HCT116 (cell line): ENCODE measurements around the gene TBC1D21. TPM values are rescaled to one million over a fixed set of nuclear protein-coding genes. Genes with fewer than 3 reads are reported as not detected.

ENCODE experiments used
- ATAC-seq: fragments of 200-7000 bp; cut with Tn5 transposase; 2 replicates; pipeline ENCODE4 v1.9.1; 2020; ENCODE audit warnings: mild to moderate bottlenecking, moderate library complexity
- BruUV-seq: library from RNA; stranded (reverse); fragments of 400-500 nt; replicated peaks from 2 replicates; lab custom pipeline; 2021; lab: Mats Ljungman, UMichigan
- CTCF ChIA-PET: fragments of 300-600 bp; sonication (Branson Sonifier 250); formaldehyde crosslinking; loops from one replicate; lab custom pipeline; 2021; ENCODE audit warnings: antibody characterized with exemption; lab: Charles Lee
- POLR2A ChIA-PET: fragments of 300-600, 350-600 bp; sonication (Branson Sonifier 250); formaldehyde crosslinking; loops from one replicate; lab custom pipeline; 2021; ENCODE audit warnings: antibody characterized with exemption; lab: Charles Lee
- RAD21 ChIA-PET, 2 experiments: fragments of 300-600 bp; sonication (Branson Sonifier 250); formaldehyde crosslinking; loops; one replicate each; lab custom pipeline; 2023; ENCODE audit warnings: low total read pairs in 2 of 2; ENCODE audit not compliant: uncharacterized antibody in 2 of 2, unreplicated experiment in 2 of 2, low non-redundant PET in 1 of 2; lab: Charles Lee
- DNase-seq: peaks from one replicate; pipeline ENCODE4 v3.0.0-alpha.2; 2010; ENCODE audit warnings: low read depth, low spot score
- H2AFZ ChIP-seq: fragments of 200-600 bp; shearing (Covaris generic), sonication (generic); 2 replicates; pipeline ENCODE4 v1.6.1; 2017; ENCODE audit warnings: low read depth, mixed run types, mixed read lengths, antibody characterized with exemption, low read length; ENCODE audit not compliant: poor library complexity, severe bottlenecking
- H3K27ac ChIP-seq: 2 replicates; pipeline ENCODE4 v1.5.1; 2012; ENCODE audit warnings: low read depth, low read length
- H3K27me3 ChIP-seq: fragments of 200-600 bp; sonication (generic); 2 replicates; pipeline ENCODE4 v1.6.1; 2016; ENCODE audit warnings: mixed run types, low read length, mixed read lengths; ENCODE audit not compliant: insufficient read depth
- H3K36me3 ChIP-seq, 2 experiments: fragments of 200-500 bp in 1 of 2; fragments of 200-600 bp in 1 of 2; sonication (Bioruptor generic) in 1 of 2; sonication (generic) in 1 of 2; 2 replicates each; pipeline versions ENCODE4 v1.5.1 to v1.6.1; 2014 to 2016; ENCODE audit warnings: low read length in 2 of 2, inconsistent platforms in 1 of 2, mixed read lengths in 1 of 2, mixed run types in 1 of 2; ENCODE audit not compliant: insufficient read depth in 2 of 2, control insufficient read depth in 1 of 2
- H3K4me1 ChIP-seq, 2 experiments: fragments of 200-600 bp in 1 of 2; sonication (generic) in 1 of 2; 2 replicates each; pipeline versions ENCODE4 v1.5.1 to v1.6.1; 2012 to 2017; ENCODE audit warnings: low read length in 2 of 2, inconsistent platforms in 1 of 2, mild to moderate bottlenecking in 1 of 2, mixed read lengths in 1 of 2, mixed run types in 1 of 2, moderate library complexity in 1 of 2; ENCODE audit not compliant: insufficient read depth in 2 of 2, control insufficient read depth in 1 of 2
- H3K4me2 ChIP-seq: fragments of 200-600 bp; sonication (generic); 2 replicates; pipeline ENCODE4 v1.6.1; 2017; ENCODE audit warnings: mixed run types, low read length, mixed read lengths
- H3K4me3 ChIP-seq, 2 experiments: fragments of 200-600 bp in 1 of 2; sonication (generic) in 1 of 2; replicated peaks in 1 of 2; 2 replicates each; pipeline ENCODE4 v1.5.1; 2011 to 2016; ENCODE audit warnings: low read length in 2 of 2, control low read depth in 1 of 2, low read depth in 1 of 2, mild to moderate bottlenecking in 1 of 2, mixed read lengths in 1 of 2, mixed run types in 1 of 2
- H3K79me2 ChIP-seq: fragments of 200-600 bp; sonication (generic); 2 replicates; pipeline ENCODE4 v1.6.1; 2017; ENCODE audit warnings: mild to moderate bottlenecking, mixed run types, low read length, moderate library complexity, mixed read lengths; ENCODE audit not compliant: insufficient read depth
- H3K9ac ChIP-seq: fragments of 200-600 bp; sonication (generic); 2 replicates; pipeline ENCODE4 v1.6.1; 2016; ENCODE audit warnings: low read length, mixed read lengths
- H3K9me2 ChIP-seq: fragments of 200-600 bp; sonication (generic), shearing (Covaris generic); 2 replicates; pipeline ENCODE4 v1.6.1; 2017; ENCODE audit warnings: mixed run types, mild to moderate bottlenecking, moderate library complexity; ENCODE audit not compliant: insufficient read depth
- H3K9me3 ChIP-seq, 2 experiments: fragments of 200-500 bp in 1 of 2; fragments of 200-600 bp in 1 of 2; sonication (Bioruptor generic) in 1 of 2; sonication (generic) in 1 of 2; 2 replicates each; pipeline ENCODE4 v1.6.1; 2014 to 2017; ENCODE audit warnings: low read length in 2 of 2, mixed read lengths in 2 of 2, inconsistent platforms in 1 of 2, low read depth in 1 of 2, mild to moderate bottlenecking in 1 of 2, mixed run types in 1 of 2, moderate library complexity in 1 of 2; ENCODE audit not compliant: control insufficient read depth in 1 of 2, insufficient read depth in 1 of 2
- H4K20me1 ChIP-seq: fragments of 200-600 bp; sonication (generic), shearing (Covaris generic); 2 replicates; pipeline ENCODE4 v1.6.1; 2017; ENCODE audit warnings: mixed run types, mild to moderate bottlenecking, moderate library complexity; ENCODE audit not compliant: insufficient read depth
- CEBPB ChIP-seq: IDR thresholded peaks from 2 replicates; pipeline ENCODE4 v1.6.1; 2012; ENCODE audit warnings: low read depth
- EGR1 ChIP-seq: IDR thresholded peaks from 2 replicates; pipeline ENCODE4 v1.6.1; 2012; ENCODE audit warnings: low read depth
- SIN3A ChIP-seq: IDR thresholded peaks from 2 replicates; pipeline ENCODE4 v1.6.1; 2012; ENCODE audit warnings: low read depth
- SP1 ChIP-seq: IDR thresholded peaks from 2 replicates; pipeline ENCODE4 v1.6.1; 2012; ENCODE audit warnings: low read depth
- TCF7L2 ChIP-seq: IDR thresholded peaks from 2 replicates; pipeline ENCODE4 v1.7.0; 2011; ENCODE audit warnings: borderline replicate concordance, inconsistent platforms; ENCODE audit not compliant: insufficient read depth, insufficient read length; ENCODE audit errors: extremely low read depth
- ZBTB33 ChIP-seq: IDR thresholded peaks from 2 replicates; pipeline ENCODE4 v1.6.1; 2011; ENCODE audit warnings: mild to moderate bottlenecking, low read length, moderate library complexity; ENCODE audit not compliant: insufficient replicate concordance; ENCODE audit errors: extremely low read depth
- intact Hi-C: fragments of 100-400 bp; cut with micrococcal nuclease; formaldehyde crosslinking; loops from 2 replicates; pipeline ENCODE4 v1.10.0; 2022
- total RNA-seq: library from RNA; stranded (reverse); gene quantifications from one replicate; pipeline ENCODE4 v1.2.1, GENCODE V29; 2021; ENCODE audit not compliant: unreplicated experiment

The TBC1D21 gene
- total RNA-seq, 1 experiment from 2014 or later = not detected

DNA sequence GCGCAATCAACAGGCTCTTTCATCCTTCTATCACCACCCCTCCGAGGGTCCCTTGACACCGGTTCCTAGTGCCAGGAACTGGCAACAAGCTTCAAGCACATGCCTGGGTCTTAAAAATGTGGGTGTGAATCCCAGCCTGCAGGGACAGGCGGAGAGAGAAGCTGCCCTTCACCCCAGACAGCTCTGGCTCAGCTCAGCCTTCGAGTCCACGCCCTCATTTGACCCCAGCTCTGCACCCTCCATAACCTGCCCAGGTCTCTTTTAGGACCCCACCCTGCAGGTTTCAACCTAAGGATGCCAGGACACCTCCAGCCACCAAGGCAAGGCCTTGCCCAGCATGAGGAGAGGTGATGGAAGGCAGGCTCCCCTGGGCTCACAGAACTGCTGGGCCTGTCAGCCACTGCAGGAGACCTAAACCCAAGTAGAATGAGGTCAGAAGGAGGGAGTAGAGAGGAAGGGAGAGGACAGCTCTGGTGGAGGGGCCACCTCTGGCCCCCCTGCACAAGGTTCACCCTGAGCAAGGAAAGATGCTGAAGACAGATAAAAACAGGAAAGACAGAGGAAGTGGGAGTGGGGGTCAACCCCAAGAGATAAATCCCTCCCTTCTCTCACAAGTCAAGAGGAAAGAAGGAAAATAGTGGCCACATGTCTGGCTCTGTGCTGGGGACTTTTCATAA is 50.3 kb downstream of the TBC1D21 start:
- no TSS peak for BruUV-seq
- ChIA-PET POLR2A (no interaction called here), CTCF (no interaction called here), RAD21 (no interaction called here)
- no peaks in the 10 kb centered on the region for H3K9me3 ChIP-seq
- H2AFZ ChIP-seq = no peak overlapping the region
- no peaks in the 10 kb centered on the region for H4K20me1 ChIP-seq
- H3K27ac ChIP-seq = no peak overlapping the region
- peak overlapping the region; percentile 28; the same call in 1 of the 2 replicates for H3K9ac ChIP-seq
- TF ChIP-seq SIN3A (no peak), TCF7L2 (no peak), ZBTB33 (no peak), SP1 (no peak), EGR1 (no peak), CEBPB (no peak)
- no peaks in the 10 kb centered on the region for H3K79me2 ChIP-seq
- ATAC-seq = no peak
- DNase-seq = no peak
- intact Hi-C loops = no loop called here
- H3K9me2 ChIP-seq = no peaks in the 10 kb centered on the region
- H3K4me1 ChIP-seq = peaks cover 20 to 40% of the 10 kb centered on the region in 2 experiments
- peaks cover 0 to 3% of the 10 kb centered on the region in 2 experiments; a peak in 1 of 4 replicates for H3K36me3 ChIP-seq
- no peak overlapping the region for H3K4me3 ChIP-seq
- no peaks in the 10 kb centered on the region for H3K27me3 ChIP-seq
- H3K4me2 ChIP-seq = peak overlapping the region; percentile 66
